HG03159 (cell line): ENCODE results near the gene PCDH17.

ENCODE experiments used
- ATAC-seq: cut with Tn5 transposase; IDR thresholded peaks from one replicate; pipeline ENCODE4 v1.9.1; 2021; ENCODE audit warnings: mild to moderate bottlenecking, moderate library complexity; ENCODE audit not compliant: unreplicated experiment

The PCDH17 gene

DNA sequence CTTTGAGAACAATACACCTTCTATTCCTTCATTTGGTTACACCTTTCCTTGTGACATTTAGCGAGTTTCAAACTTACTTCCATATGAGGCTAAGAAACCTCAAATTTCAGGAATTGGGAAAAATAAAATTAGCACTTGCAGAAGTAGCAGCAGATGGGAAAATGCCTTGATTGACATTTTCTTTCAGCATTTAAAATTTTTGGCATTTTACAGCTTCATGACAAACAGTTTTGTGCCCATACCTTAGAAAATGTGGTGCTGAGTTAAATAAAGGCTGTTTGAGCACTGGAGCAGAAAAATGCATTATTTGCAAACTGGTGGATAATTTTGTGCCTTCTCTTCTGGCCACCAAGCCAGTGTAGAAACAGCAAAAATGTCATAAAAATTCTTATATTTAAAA lies 95.4 kb downstream of the PCDH17 start:
- no peak for ATAC-seq

- ATAC-seq, result no peak
These were observed 102.8 kb downstream of the PCDH17 start for GRCh38 chr13:57734306-57734705.

DNA sequence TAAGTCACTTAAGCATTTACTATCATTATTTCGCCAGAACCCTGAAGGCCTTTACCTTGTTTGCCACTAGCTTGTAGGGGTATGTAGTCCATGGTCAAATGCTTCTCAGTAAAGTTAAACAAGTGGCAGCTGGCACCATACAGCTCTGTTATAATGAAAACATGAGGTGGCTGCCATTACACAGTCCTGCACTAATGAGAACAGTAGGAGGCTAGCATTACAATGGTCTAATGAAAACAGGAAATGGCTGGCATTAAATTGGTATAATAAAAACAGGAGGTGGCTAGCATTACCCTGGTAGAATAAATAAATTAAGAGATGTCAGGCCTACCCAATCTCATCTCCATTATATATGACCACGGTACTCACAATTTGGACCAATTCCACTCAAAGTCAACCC lies 107.5 kb downstream of the PCDH17 start:
- no peak for ATAC-seq

DNA sequence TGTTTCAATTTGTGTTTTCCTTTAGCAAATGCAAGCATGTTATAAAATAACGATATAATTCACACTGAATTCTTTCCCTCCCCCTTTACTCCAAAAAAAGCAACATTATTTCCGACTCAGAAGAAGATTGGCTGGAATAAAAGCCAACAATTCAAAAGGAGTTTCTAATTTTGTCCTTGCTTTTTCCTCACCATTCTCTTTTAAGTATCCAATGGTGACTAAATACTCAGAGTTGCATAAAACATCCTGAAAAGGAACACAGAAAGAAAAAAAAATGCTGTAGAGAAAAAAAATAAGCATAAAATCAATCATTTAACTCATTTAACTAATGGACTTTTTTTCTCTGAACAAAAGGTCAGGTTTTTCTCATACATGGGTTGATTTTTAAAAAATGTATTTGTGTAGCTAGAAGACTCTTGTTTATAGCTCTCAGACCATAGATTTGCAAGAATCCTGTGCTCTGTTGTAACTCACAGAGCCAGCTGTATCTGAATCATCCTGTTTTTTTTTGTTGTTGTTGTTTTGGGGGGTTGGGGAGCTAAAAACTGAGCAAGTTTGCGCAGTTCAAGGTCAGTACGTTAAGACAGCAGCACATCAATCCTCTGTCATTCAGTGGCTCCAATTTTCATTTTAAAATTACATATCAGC lies 108.1 kb downstream of the PCDH17 start:
- no peak for ATAC-seq

DNA sequence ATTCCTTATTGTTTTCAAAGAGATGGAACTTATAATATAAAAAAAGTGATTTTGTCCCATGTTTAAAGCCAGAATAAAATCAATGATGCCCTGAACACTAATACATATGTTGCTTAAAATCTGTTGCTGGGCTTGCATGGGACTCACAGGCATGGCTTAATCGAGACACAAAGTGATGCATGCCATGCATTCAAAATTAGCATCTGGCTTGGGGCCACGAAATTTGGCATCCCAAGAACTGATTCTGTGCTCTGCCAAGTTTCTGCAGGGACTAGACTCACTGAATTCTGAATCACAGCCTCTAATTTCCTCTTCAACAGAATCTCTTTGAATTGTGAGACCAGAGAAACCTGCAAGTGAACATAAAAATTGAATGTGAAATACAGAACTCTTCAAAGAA lies 109.2 kb downstream of the PCDH17 start:
- ATAC-seq, result no peak

DNA sequence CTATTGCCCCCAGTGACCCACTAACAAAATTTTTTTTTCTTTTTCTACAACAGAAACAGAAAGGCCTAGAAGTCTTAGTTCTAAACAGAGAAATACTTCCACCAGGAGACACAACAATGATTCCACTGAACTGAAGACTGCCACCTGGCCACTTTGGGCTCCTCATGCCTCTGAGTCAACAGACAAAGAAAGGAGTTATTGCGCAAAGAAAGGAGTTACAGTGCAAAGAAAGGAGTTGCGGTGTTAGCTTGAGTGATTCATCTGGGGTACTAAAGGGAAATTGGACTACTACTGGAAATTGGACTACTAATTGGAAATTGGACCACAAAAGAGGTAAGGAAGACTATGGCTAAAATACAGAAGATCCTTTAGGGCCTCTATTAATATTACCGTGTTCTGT lies 116.6 kb downstream of the PCDH17 start:
- ATAC-seq, result no peak

GRCh38 chr13:57760951-57761350 lies 129.4 kb downstream of the PCDH17 start:
- ATAC-seq, result no peak

- no peak for ATAC-seq
These were observed 132.1 kb downstream of the PCDH17 start for GRCh38 chr13:57763689-57764088.
